ENCODE data around the gene THAP10. TPM values are rescaled to one million over a fixed set of nuclear protein-coding genes. Genes with fewer than 3 reads are reported as not detected.

Gene THAP10
- total and polyA plus RNA-seq, 2 experiments from 2014 or later, result 2.1 to 3.0 TPM

DNA sequence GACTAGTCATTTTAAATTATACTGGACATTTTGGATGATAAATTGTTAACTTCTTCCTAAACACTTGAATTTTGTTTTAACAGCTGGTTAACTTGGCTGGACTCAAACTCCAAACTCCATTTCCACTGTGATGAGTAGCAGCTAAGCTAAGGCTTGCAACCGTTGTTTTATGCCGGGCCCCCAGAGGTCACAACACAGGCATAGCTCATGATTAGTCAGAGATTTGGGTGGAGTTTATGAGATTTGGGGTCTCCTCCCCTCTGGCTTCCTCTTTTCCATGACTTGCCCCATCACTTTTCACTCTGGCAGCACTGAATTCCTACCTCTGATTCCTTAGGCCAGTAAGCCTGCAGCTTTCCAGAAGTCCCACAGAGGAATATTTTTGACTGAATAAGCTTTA lies 12.8 kb downstream of the THAP10 start:
- no peaks in the 10 kb centered on the region for H3K79me2 ChIP-seq
- H3K9me3 ChIP-seq (ENCODE audit: low read depth), result no peaks in the 10 kb centered on the region
- H3K9me2 ChIP-seq (replicated peaks; ENCODE audit: insufficient read depth), result no peaks in the 10 kb centered on the region
- H2AFZ ChIP-seq, result no peak overlapping the region
- 68% methylated on average over 2 of the region's 2 CpGs for WGBS (ENCODE audit: low lambda C conversion rate, missing lambda C conversion rate)
- DNase-seq (ENCODE audit: low spot score), result no peak
- H3K4me3 ChIP-seq, result no peak overlapping the region
- H3K4me2 ChIP-seq, result no peak overlapping the region
- H3K27me3 ChIP-seq, result no peaks in the 10 kb centered on the region
- no peak for TF ChIP-seq EZH2 (IDR thresholded peaks at IDR 0.05; ENCODE audit: borderline replicate concordance)
- TF ChIP-seq EZH2phosphoT487 (IDR thresholded peaks at IDR 0.05; ENCODE audit: low read depth, severe bottlenecking, unreplicated experiment), result no peak
- TF ChIP-seq, protein P1, sequence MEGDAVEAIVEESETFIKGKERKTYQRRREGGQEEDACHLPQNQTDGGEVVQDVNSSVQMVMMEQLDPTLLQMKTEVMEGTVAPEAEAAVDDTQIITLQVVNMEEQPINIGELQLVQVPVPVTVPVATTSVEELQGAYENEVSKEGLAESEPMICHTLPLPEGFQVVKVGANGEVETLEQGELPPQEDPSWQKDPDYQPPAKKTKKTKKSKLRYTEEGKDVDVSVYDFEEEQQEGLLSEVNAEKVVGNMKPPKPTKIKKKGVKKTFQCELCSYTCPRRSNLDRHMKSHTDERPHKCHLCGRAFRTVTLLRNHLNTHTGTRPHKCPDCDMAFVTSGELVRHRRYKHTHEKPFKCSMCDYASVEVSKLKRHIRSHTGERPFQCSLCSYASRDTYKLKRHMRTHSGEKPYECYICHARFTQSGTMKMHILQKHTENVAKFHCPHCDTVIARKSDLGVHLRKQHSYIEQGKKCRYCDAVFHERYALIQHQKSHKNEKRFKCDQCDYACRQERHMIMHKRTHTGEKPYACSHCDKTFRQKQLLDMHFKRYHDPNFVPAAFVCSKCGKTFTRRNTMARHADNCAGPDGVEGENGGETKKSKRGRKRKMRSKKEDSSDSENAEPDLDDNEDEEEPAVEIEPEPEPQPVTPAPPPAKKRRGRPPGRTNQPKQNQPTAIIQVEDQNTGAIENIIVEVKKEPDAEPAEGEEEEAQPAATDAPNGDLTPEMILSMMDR (IDR thresholded peaks at IDR 0.05; ENCODE audit: poor library complexity), result no peak
- H3K4me1 ChIP-seq (ENCODE audit: insufficient read depth), result no peaks in the 10 kb centered on the region
- H3K36me3 ChIP-seq (replicated peaks; ENCODE audit: insufficient read depth, low read depth), result no peaks in the 10 kb centered on the region
- H4K20me1 ChIP-seq (ENCODE audit: insufficient read depth, poor library complexity, severe bottlenecking), result no peaks in the 10 kb centered on the region
- no peak overlapping the region for H3K27ac ChIP-seq

DNA sequence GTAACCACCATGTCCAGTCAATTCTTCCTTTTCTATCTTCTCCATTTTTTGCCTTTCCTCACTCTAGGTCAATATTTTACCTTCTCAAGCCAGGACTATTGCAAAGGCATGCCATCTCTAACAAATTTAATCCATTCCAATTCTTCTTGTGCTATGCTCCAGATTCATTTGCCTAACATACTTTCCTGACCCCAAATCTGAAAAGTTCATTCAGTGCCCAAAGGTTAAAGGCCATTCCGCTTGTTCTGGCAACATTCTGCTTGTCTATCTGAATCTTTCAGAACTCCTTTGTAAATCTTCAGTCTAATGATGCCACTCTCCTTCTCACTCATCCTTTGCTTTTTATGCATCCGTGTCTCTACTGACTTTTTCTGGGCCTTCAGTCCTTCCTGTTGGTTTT lies 15.6 kb downstream of the THAP10 start:
- WGBS (ENCODE audit: low lambda C conversion rate, missing lambda C conversion rate), result 87% methylated on average over 2 of the region's 2 CpGs
- TF ChIP-seq EZH2 (IDR thresholded peaks at IDR 0.05; ENCODE audit: borderline replicate concordance), result no peak
- TF ChIP-seq, protein P1 (IDR thresholded peaks at IDR 0.05; ENCODE audit: poor library complexity), result no peak
- no peak for TF ChIP-seq EZH2phosphoT487 (IDR thresholded peaks at IDR 0.05; ENCODE audit: low read depth, severe bottlenecking, unreplicated experiment)
- no peaks in the 10 kb centered on the region for H3K9me2 ChIP-seq (replicated peaks; ENCODE audit: insufficient read depth)
- no peak overlapping the region for H3K4me3 ChIP-seq
- H3K9me3 ChIP-seq (ENCODE audit: low read depth), result no peaks in the 10 kb centered on the region
- no peak overlapping the region for H3K27ac ChIP-seq
- no peaks in the 10 kb centered on the region for H3K79me2 ChIP-seq
- H3K36me3 ChIP-seq (replicated peaks; ENCODE audit: insufficient read depth, low read depth), result no peaks in the 10 kb centered on the region
- H3K27me3 ChIP-seq, result no peaks in the 10 kb centered on the region
- DNase-seq (ENCODE audit: low spot score), result no peak
- no peaks in the 10 kb centered on the region for H3K4me1 ChIP-seq (ENCODE audit: insufficient read depth)
- no peak overlapping the region for H3K4me2 ChIP-seq
- H4K20me1 ChIP-seq (ENCODE audit: insufficient read depth, poor library complexity, severe bottlenecking), result no peaks in the 10 kb centered on the region
- H2AFZ ChIP-seq, result no peak overlapping the region

DNA sequence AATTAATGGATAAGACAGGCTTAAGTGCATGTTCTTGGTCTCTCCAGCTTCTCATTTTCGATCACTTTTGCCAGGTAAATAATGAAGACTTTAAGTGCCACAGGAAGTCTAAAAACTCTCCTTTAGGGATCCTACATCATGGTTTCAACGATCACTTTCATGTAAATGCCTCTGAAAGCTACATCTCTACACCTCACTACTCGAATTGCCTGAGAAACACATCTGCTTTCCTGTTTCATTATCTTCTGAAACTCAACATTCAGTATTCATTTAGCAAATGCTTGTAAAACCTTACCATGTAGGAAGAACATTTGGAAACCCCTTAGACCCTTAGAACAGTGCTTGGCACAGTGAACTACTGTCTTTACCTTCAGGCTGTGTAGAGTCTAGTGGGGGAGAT lies 16.2 kb downstream of the THAP10 start:
- no peaks in the 10 kb centered on the region for H4K20me1 ChIP-seq (ENCODE audit: insufficient read depth, poor library complexity, severe bottlenecking)
- TF ChIP-seq EZH2phosphoT487 (IDR thresholded peaks at IDR 0.05; ENCODE audit: low read depth, severe bottlenecking, unreplicated experiment) (no peak), EZH2 (IDR thresholded peaks at IDR 0.05; ENCODE audit: borderline replicate concordance) (no peak)
- TF ChIP-seq, protein P1 (IDR thresholded peaks at IDR 0.05; ENCODE audit: poor library complexity), result no peak
- no peak overlapping the region for H2AFZ ChIP-seq
- H3K79me2 ChIP-seq, result no peaks in the 10 kb centered on the region
- no peaks in the 10 kb centered on the region for H3K9me2 ChIP-seq (replicated peaks; ENCODE audit: insufficient read depth)
- H3K9me3 ChIP-seq (ENCODE audit: low read depth), result no peaks in the 10 kb centered on the region
- no peaks in the 10 kb centered on the region for H3K36me3 ChIP-seq (replicated peaks; ENCODE audit: insufficient read depth, low read depth)
- no peak overlapping the region for H3K4me3 ChIP-seq
- DNase-seq (ENCODE audit: low spot score), result no peak
- H3K4me2 ChIP-seq, result no peak overlapping the region
- H3K4me1 ChIP-seq (ENCODE audit: insufficient read depth), result no peaks in the 10 kb centered on the region
- no peak overlapping the region for H3K27ac ChIP-seq
- no peaks in the 10 kb centered on the region for H3K27me3 ChIP-seq
- WGBS (ENCODE audit: low lambda C conversion rate, missing lambda C conversion rate), result 67% methylated on average over 3 of the region's 3 CpGs
